Activated T-cell treated with anti-CD3 and anti-CD28 coated beads, Interleukin-2, amount 50 U/mL, for 72 hours (primary cell): ENCODE measurements around the gene WNT1. TPM values are rescaled to one million over a fixed set of nuclear protein-coding genes. Genes with fewer than 3 reads are reported as not detected.

Experiments
- ATAC-seq, 2 donors: fragments of 150-1000 bp; cut with Tn5 transposase; replicated peaks in 1 of 2; 2 replicates each; pipeline ENCODE4 v1.10.0; 2021; ENCODE audit warnings: moderate library complexity in 2 of 2, mild to moderate bottlenecking in 1 of 2
- DNase-seq, 2 donors: peaks; one replicate each; pipeline ENCODE4 v3.0.0; 2021 to 2022; ENCODE audit warnings: mixed read lengths in 1 of 2
- H3K27ac Mint-ChIP-seq: one replicate; pipeline ENCODE4 v1.8.0; 2022; ENCODE audit warnings: mild to moderate bottlenecking, moderate library complexity, mixed read lengths
- H3K27me3 Mint-ChIP-seq: one replicate; pipeline ENCODE4 v1.8.0; 2022; ENCODE audit warnings: low read depth, mixed read lengths
- H3K36me3 Mint-ChIP-seq, 2 donors: one replicate each; pipeline ENCODE4 v1.8.0; 2022; ENCODE audit warnings: mixed read lengths in 2 of 2, mild to moderate bottlenecking in 1 of 2; ENCODE audit not compliant: insufficient read depth in 2 of 2
- H3K4me1 Mint-ChIP-seq: one replicate; pipeline ENCODE4 v1.8.0; 2022; ENCODE audit warnings: low read depth, mixed read lengths
- H3K4me3 Mint-ChIP-seq, 2 donors: one replicate each; pipeline ENCODE4 v1.8.0; 2022; ENCODE audit warnings: mild to moderate bottlenecking in 2 of 2, mixed read lengths in 2 of 2, moderate library complexity in 2 of 2
- H3K9me3 Mint-ChIP-seq, 2 donors: one replicate each; pipeline ENCODE4 v1.8.0; 2022; ENCODE audit warnings: mixed read lengths in 2 of 2
- total RNA-seq, 2 donors: library from RNA; stranded (reverse); gene quantifications; one replicate each; pipeline ENCODE4 v1.2.3, GENCODE V29; 2022

The WNT1 gene
- total RNA-seq, 2 donors from 2014 or later: 0.42 TPM; not detected in 1

- Mint-ChIP-seq H3K4me1 (peaks cover 13% of the 10 kb centered on the region), H3K27me3 (no peaks in the 10 kb centered on the region), H3K27ac (no peak overlapping the region), H3K36me3 (peaks cover 4 to 11% of the 10 kb centered on the region in 2 donors), H3K4me3 (no peak overlapping the region), H3K9me3 (no peaks in the 10 kb centered on the region)
- DNase-seq: no peak
- no peak for ATAC-seq
Observed at GRCh38 chr12:49023812-49024211, 45.7 kb downstream of the WNT1 start.

- Mint-ChIP-seq H3K4me3 (no peak overlapping the region), H3K9me3 (no peaks in the 10 kb centered on the region), H3K4me1 (peaks cover 6% of the 10 kb centered on the region), H3K36me3 (peaks cover 4 to 11% of the 10 kb centered on the region in 2 donors), H3K27me3 (no peaks in the 10 kb centered on the region), H3K27ac (peak overlapping the region; percentile 56)
- ATAC-seq (no peak), DNase-seq (no peak)
Observed at GRCh38 chr12:49024543-49024942, 46.4 kb downstream of the WNT1 start.

- Mint-ChIP-seq H3K4me3 (peak overlapping the region in 1 of 2 donors; percentile 11), H3K36me3 (peaks cover 4 to 11% of the 10 kb centered on the region in 2 donors), H3K4me1 (no peaks in the 10 kb centered on the region), H3K27ac (peak overlapping the region; percentile 11), H3K27me3 (no peaks in the 10 kb centered on the region), H3K9me3 (no peaks in the 10 kb centered on the region)
- ATAC-seq: peak; percentile 42 to 74
- no peak for DNase-seq
Observed at GRCh38 chr12:49025463-49025862, 47.3 kb downstream of the WNT1 start.

- Mint-ChIP-seq H3K9me3 (no peaks in the 10 kb centered on the region), H3K4me1 (no peaks in the 10 kb centered on the region), H3K27me3 (no peaks in the 10 kb centered on the region), H3K36me3 (peaks cover 4 to 11% of the 10 kb centered on the region in 2 donors), H3K27ac (peak overlapping the region; percentile 11), H3K4me3 (no peak overlapping the region)
- no peak for DNase-seq
- no peak for ATAC-seq
Observed at GRCh38 chr12:49026101-49026500, 48.0 kb downstream of the WNT1 start.

GRCh38 chr12:49026678-49027480, 48.8 kb downstream of the WNT1 start:
- DNase-seq: no peak
- no peaks in the 10 kb centered on the region for H3K9me3 Mint-ChIP-seq
- ATAC-seq: no peak
- peaks cover 4 to 11% of the 10 kb centered on the region in 2 donors for H3K36me3 Mint-ChIP-seq
- no peaks in the 10 kb centered on the region for H3K27me3 Mint-ChIP-seq
- H3K4me1 Mint-ChIP-seq: no peaks in the 10 kb centered on the region
- H3K27ac Mint-ChIP-seq: no peak overlapping the region
- H3K4me3 Mint-ChIP-seq: no peak overlapping the region

GRCh38 chr12:49027846-49028555, 49.9 kb downstream of the WNT1 start:
- H3K4me3 Mint-ChIP-seq: no peak overlapping the region
- H3K36me3 Mint-ChIP-seq: peaks cover 4 to 11% of the 10 kb centered on the region in 2 donors

GRCh38 chr12:49028666-49029275, 50.6 kb downstream of the WNT1 start:
- no peak for ATAC-seq
- H3K27ac Mint-ChIP-seq: no peak overlapping the region
- H3K9me3 Mint-ChIP-seq: no peaks in the 10 kb centered on the region

More at GRCh38 chr12:49027846-49028555, 49.9 kb downstream of the WNT1 start:
- H3K27me3 Mint-ChIP-seq: no peaks in the 10 kb centered on the region
- ATAC-seq: no peak
- no peaks in the 10 kb centered on the region for H3K4me1 Mint-ChIP-seq
- H3K9me3 Mint-ChIP-seq: no peaks in the 10 kb centered on the region
- no peak for DNase-seq
- H3K27ac Mint-ChIP-seq: peak overlapping the region; percentile 30

GRCh38 chr12:49030119-49030518, 52.0 kb downstream of the WNT1 start:
- no peaks in the 10 kb centered on the region for H3K27me3 Mint-ChIP-seq
- DNase-seq (no peak), ATAC-seq (no peak)
- H3K27ac Mint-ChIP-seq: no peak overlapping the region
- H3K4me3 Mint-ChIP-seq: no peak overlapping the region
- no peaks in the 10 kb centered on the region for H3K9me3 Mint-ChIP-seq
- H3K36me3 Mint-ChIP-seq: peaks cover 4 to 13% of the 10 kb centered on the region in 2 donors
- no peaks in the 10 kb centered on the region for H3K4me1 Mint-ChIP-seq

More at GRCh38 chr12:49028666-49029275, 50.6 kb downstream of the WNT1 start:
- Mint-ChIP-seq H3K36me3 (peaks cover 4 to 11% of the 10 kb centered on the region in 2 donors), H3K27me3 (no peaks in the 10 kb centered on the region), H3K4me1 (no peaks in the 10 kb centered on the region), H3K4me3 (no peak overlapping the region)
- DNase-seq: no peak

GRCh38 chr12:49030714-49031572, 52.8 kb downstream of the WNT1 start:
- H3K27ac Mint-ChIP-seq: peak overlapping the region; percentile 13
- no peak for ATAC-seq
- no peak overlapping the region for H3K4me3 Mint-ChIP-seq
- peaks cover 4 to 14% of the 10 kb centered on the region in 2 donors for H3K36me3 Mint-ChIP-seq
- H3K9me3 Mint-ChIP-seq: no peaks in the 10 kb centered on the region
- no peaks in the 10 kb centered on the region for H3K4me1 Mint-ChIP-seq
- no peak for DNase-seq
- no peaks in the 10 kb centered on the region for H3K27me3 Mint-ChIP-seq

GRCh38 chr12:49031573-49032161, 53.5 kb downstream of the WNT1 start:
- Mint-ChIP-seq H3K36me3 (peaks cover 4 to 16% of the 10 kb centered on the region in 2 donors), H3K27me3 (no peaks in the 10 kb centered on the region), H3K27ac (no peak overlapping the region), H3K4me3 (no peak overlapping the region), H3K9me3 (no peaks in the 10 kb centered on the region), H3K4me1 (no peaks in the 10 kb centered on the region)
- DNase-seq: no peak
- ATAC-seq: no peak
